Small intestine (tissue), 7 donors: ENCODE measurements around the gene NFATC2. TPM values are rescaled to one million over a fixed set of nuclear protein-coding genes. Genes with fewer than 3 reads are reported as not detected.
A peak's percentile ranks its signal among the peaks of the same experiment; 100 is the strongest.

ENCODE experiments used
- DNase-seq, 2 donors: peaks; one replicate each; pipeline versions ENCODE4 v3.0.0 to v3.0.0-alpha.2; 2013
- FAIRE-seq: peaks from 2 replicates; lab custom pipeline; 2012; peaks lifted over from hg19 to GRCh38; lab: Jason Lieb, UNC
- H3K27ac ChIP-seq, 3 donors: one replicate each; pipeline ENCODE4 v1.5.1; 2013; ENCODE audit warnings: low read length in 2 of 3, mild to moderate bottlenecking in 2 of 3, control low read depth in 1 of 3, inconsistent platforms in 1 of 3, low read depth in 1 of 3, moderate library complexity in 1 of 3
- H3K27me3 ChIP-seq, 3 donors: one replicate each; pipeline ENCODE4 v1.6.1; 2013; ENCODE audit warnings: low read length in 3 of 3, inconsistent platforms in 1 of 3; ENCODE audit not compliant: control insufficient read depth in 3 of 3, insufficient read depth in 3 of 3
- H3K36me3 ChIP-seq, 3 donors: one replicate each; pipeline ENCODE4 v1.6.1; 2013; ENCODE audit warnings: low read length in 3 of 3, inconsistent platforms in 1 of 3, low read depth in 1 of 3, mild to moderate bottlenecking in 1 of 3, moderate library complexity in 1 of 3; ENCODE audit not compliant: control insufficient read depth in 3 of 3, insufficient read depth in 2 of 3
- H3K4me1 ChIP-seq, 3 donors: one replicate each; pipeline ENCODE4 v1.6.1; 2013; ENCODE audit warnings: low read length in 2 of 3, inconsistent platforms in 1 of 3, low read depth in 1 of 3, mild to moderate bottlenecking in 1 of 3, moderate library complexity in 1 of 3; ENCODE audit not compliant: control insufficient read depth in 3 of 3, insufficient read depth in 2 of 3
- H3K4me3 ChIP-seq, 3 donors: one replicate each; pipeline ENCODE4 v1.5.1; 2013; ENCODE audit warnings: low read length in 3 of 3, control low read depth in 1 of 3, inconsistent platforms in 1 of 3, low read depth in 1 of 3, mild to moderate bottlenecking in 1 of 3, moderate library complexity in 1 of 3
- H3K9me3 ChIP-seq, 2 donors: one replicate each; pipeline ENCODE4 v1.6.1; 2013; ENCODE audit warnings: low read depth in 1 of 2, low read length in 1 of 2; ENCODE audit not compliant: control insufficient read depth in 2 of 2, insufficient read depth in 1 of 2
- WGBS, 3 donors: extraction: QIAGEN DNeasy Blood & Tissue Kit; methylation state at CpG; one replicate each; pipeline ENCODE4 v1.1.7; 2013; 5-methylcytosine and 5-hydroxymethylcytosine counted together
- polyA plus RNA-seq, 4 donors: library from polyadenylated mRNA; stranded (reverse) in 3 of 4; unstranded in 1 of 4; fragments of 200-250 nt in 3 of 4; fragments of 120-200 nt in 1 of 4; gene quantifications; one replicate each; pipeline versions ENCODE4 v1.2.1 to v1.2.3, GENCODE V29; 2013
- donor health status: healthy with polysubstance abuse.
- donor health status: control.
- donor health status: control.
- donor health status: Bipolar disorder and iron deficiency.
- donor health status: healthy.

The NFATC2 gene
- polyA plus RNA-seq, 4 donors = 3.1 to 19.4 (median 6.2) TPM

DNA sequence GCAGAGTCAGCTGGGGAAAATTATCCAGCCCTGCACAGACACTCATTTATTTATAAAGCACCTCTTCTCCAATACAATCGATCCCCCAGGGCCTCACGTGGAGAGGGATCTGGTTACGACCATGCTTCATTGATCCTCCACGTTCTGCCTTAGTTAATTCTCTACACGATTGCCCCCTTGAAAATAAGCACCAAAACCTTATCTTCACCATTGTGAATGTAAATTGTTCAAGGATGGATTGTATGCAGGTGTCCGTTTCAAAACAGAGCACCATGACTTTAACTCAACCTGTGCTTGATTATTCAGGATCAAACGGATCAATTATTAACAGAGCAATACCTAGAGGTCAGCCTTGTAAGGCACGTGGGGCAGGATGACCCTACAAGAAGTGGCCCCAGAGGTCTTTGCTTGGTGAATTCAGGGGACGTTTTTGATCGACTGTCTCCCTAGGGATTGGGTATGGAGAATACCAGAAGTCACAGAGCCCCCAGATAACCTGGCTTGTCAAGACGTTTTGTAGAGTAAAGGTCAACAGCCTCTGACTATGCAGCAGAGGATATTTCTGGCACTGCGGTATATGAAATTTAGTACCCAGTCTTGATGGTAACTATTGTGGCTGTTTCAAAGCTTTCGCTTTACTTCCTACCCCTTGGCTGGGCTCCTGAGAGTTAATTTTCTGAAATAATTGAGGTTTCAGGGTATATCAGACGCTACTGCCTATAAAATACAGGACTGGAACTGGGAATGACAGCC, 112.1 kb downstream of the NFATC2 start:
- 51 to 74% (median 68%) methylated on average over 14 of the region's 14 CpGs for WGBS, 3 donors
- H3K27me3 ChIP-seq = no peaks in the 10 kb centered on the region
- H3K27ac ChIP-seq = no peak overlapping the region
- no peaks in the 10 kb centered on the region for H3K9me3 ChIP-seq
- H3K36me3 ChIP-seq = peaks cover 0 to 77% (median 18%) of the 10 kb centered on the region in 3 donors
- DNase-seq = no peak
- peaks cover 0 to 16% (median 0%) of the 10 kb centered on the region in 3 donors for H3K4me1 ChIP-seq
- no peak overlapping the region for H3K4me3 ChIP-seq
- no peak for FAIRE-seq

DNA sequence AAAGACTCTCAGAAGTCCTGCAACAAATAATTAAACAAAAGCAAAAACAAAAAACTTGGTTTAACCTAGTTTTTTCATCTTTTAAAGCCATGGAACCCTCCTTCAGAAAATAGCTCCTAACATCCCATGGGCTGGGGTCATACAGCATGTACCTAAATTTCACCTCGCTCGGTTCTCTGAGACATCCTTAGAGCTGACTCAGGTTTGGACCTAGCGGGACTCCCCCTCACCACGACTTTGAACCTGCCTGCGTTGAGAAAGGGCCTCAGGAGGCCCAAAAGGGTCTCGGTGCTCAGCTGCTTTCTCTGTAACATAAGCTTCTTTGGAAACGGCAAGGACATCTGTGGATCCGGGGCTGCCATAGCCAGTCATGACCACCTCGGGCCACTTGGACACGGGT, 112.8 kb downstream of the NFATC2 start:
- DNase-seq = no peak
- 80 to 88% (median 84%) methylated on average over 10 of the region's 10 CpGs for WGBS, 3 donors
- Histone ChIP-seq H3K27me3 (no peaks in the 10 kb centered on the region), H3K36me3 (peaks cover 0 to 76% (median 13%) of the 10 kb centered on the region in 3 donors), H3K4me1 (peaks cover 0 to 16% (median 0%) of the 10 kb centered on the region in 3 donors), H3K9me3 (no peaks in the 10 kb centered on the region), H3K4me3 (no peak overlapping the region), H3K27ac (no peak overlapping the region)
- FAIRE-seq = no peak

DNA sequence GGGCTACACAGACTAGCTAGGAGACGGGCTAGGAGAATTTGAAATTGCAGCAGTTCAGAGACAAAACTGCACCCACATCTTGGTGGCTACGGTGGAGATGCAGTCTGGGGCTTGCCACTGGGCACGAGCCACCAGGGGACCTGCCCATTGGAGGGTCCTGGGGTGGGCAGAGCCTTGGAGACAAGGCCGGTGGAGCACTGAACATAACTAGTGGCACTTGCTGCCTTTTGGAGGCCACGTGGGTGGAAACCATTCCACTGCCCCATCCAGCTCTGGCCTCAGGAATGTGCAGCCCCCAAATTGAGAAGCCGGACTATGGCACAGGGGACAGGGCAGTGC, 113.4 kb downstream of the NFATC2 start:
- Histone ChIP-seq H3K4me1 (peaks cover 0 to 16% (median 0%) of the 10 kb centered on the region in 3 donors), H3K9me3 (no peaks in the 10 kb centered on the region), H3K36me3 (peaks cover 0 to 79% (median 7%) of the 10 kb centered on the region in 3 donors), H3K4me3 (no peak overlapping the region), H3K27me3 (no peaks in the 10 kb centered on the region), H3K27ac (no peak overlapping the region)
- DNase-seq = no peak
- FAIRE-seq = no peak
- 91 to 99% (median 94%) methylated on average over 6 of the region's 6 CpGs for WGBS, 3 donors

DNA sequence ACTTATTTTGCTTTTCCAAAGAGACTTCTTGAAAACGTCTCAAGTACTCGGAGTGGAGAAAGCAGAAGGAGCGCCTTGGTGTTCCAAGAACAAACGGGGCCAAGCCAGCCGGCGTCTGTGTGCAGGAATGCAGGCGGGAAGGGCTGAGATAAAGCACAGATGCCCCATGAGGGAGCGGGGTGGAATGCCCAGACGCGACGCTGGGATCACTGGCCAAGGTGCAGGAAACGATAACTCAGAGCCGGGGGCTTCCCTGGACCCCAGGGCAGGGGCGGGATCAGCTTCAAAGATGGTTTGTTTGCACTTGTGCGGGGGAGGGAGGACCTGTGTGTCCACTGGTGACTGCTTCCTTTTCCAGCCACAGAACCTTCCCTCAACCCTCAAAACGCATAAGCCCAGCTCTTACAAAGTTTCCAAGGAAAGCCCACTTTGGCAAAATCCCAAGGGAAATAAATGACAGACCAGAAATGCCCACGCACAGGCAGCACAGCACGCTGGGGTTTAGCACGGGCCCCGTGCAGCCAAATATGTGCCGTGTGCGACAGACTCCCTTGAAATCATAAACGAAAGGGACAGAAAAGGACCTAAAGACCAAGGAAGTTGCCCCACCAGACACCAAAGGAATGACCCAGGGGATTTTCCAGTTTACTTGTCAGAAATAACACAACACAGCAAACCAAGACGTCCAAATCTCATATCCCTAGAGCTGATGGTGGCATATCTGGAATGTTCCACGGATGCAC, 113.9 kb downstream of the NFATC2 start:
- H3K27me3 ChIP-seq = no peaks in the 10 kb centered on the region
- DNase-seq (peak in 1 of 2 donors; percentile 66), FAIRE-seq (no peak)
- peaks cover 0 to 16% (median 0%) of the 10 kb centered on the region in 3 donors for H3K4me1 ChIP-seq
- no peak overlapping the region for H3K4me3 ChIP-seq
- WGBS, 3 donors = 56 to 86% (median 81%) methylated on average over 25 of the region's 25 CpGs
- H3K27ac ChIP-seq = no peak overlapping the region
- H3K9me3 ChIP-seq = no peaks in the 10 kb centered on the region
- H3K36me3 ChIP-seq = peaks cover 0 to 78% (median 5%) of the 10 kb centered on the region in 3 donors

DNA sequence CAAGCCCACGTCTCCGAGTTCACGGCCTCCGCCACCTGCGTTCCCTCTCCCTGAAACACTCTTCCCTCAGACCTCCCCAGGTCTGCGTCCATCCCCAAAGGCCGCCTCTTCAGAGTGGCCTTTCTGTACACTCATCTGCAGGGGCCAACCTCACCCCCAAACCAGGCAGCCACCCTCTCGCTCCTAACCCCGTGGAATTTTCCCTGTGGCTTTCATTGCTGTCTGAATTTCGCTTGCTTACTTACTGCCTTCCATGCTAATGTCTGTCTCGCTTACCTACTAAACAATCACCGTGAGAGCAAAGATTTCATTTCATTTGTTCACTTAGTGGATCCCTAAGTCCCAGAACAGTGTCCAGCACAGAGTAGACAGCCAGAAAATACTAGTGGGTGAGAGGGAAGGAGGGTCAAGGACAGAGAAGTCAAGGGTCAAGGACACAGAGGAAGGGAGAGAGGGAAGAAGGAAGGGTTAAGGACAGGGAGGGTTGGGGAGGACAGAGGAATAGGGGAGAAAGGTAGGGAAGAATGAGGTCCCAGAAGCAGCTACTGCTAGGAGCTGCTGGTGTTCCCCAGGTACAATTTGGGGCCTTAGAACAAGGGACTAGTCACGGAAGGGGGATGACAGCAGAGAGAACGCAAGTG, 114.7 kb downstream of the NFATC2 start:
- no peak for FAIRE-seq
- H3K27ac ChIP-seq = peak overlapping the region in 1 of 3 donors; percentile 22
- H3K4me1 ChIP-seq = peaks cover 0 to 16% (median 0%) of the 10 kb centered on the region in 3 donors

DNA sequence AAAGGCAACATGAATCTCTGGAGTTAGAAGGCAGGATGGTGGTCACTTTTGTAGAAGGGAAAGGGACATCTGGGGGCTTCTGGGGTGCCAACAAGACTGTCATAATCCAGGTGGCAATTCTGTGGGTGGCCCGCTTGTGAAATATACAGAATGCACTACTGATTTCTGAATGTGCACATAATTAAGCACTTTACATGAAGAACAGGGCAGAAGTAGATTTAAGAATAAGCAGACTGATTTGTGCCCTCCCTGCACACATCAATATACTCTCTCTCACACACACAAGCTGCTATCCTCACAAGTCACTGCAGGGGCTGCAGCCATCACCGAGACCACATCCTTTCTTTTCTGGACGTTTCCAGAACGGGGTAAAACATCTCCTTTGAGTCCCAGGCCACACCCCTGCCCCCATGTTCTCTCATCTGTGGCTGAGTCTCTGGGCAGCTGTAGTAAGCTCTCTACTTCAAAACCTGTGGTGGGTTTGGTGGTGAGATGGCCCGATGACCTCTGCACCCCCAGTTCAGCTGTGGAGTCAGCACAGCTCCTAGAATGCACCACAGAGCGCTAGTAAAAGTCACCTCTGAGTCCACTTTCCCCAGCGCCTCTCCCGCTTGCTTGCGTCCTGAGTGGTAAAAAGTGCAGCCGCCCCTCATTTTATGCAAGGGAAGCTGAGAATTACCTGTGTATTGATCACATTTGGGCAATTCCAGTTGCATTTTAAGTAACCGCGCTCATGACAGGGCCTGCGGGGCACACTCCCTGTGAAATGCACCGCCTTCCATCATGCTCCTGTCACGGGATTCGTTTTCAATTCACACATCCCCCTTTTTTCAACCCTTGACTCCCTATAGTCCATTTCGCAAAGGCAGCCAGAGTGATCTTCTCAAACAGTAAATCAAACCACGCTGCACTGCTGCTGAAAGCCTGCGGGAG, 115.5 kb downstream of the NFATC2 start:
- Histone ChIP-seq H3K9me3 (no peaks in the 10 kb centered on the region), H3K27ac (no peak overlapping the region), H3K4me3 (no peak overlapping the region), H3K4me1 (peaks cover 0 to 16% (median 0%) of the 10 kb centered on the region in 3 donors), H3K27me3 (no peaks in the 10 kb centered on the region), H3K36me3 (peaks cover 0 to 77% (median 2%) of the 10 kb centered on the region in 3 donors)
- DNase-seq (no peak), FAIRE-seq (no peak)
- 89 to 93% (median 89%) methylated on average over 19 of the region's 19 CpGs for WGBS, 3 donors

More for the DNA sequence above, 114.7 kb downstream of the NFATC2 start:
- DNase-seq = no peak
- Histone ChIP-seq H3K36me3 (peaks cover 0 to 81% (median 5%) of the 10 kb centered on the region in 3 donors), H3K4me3 (no peak overlapping the region), H3K9me3 (no peaks in the 10 kb centered on the region), H3K27me3 (no peaks in the 10 kb centered on the region)
- 92 to 97% (median 96%) methylated on average over 14 of the region's 14 CpGs for WGBS, 3 donors

DNA sequence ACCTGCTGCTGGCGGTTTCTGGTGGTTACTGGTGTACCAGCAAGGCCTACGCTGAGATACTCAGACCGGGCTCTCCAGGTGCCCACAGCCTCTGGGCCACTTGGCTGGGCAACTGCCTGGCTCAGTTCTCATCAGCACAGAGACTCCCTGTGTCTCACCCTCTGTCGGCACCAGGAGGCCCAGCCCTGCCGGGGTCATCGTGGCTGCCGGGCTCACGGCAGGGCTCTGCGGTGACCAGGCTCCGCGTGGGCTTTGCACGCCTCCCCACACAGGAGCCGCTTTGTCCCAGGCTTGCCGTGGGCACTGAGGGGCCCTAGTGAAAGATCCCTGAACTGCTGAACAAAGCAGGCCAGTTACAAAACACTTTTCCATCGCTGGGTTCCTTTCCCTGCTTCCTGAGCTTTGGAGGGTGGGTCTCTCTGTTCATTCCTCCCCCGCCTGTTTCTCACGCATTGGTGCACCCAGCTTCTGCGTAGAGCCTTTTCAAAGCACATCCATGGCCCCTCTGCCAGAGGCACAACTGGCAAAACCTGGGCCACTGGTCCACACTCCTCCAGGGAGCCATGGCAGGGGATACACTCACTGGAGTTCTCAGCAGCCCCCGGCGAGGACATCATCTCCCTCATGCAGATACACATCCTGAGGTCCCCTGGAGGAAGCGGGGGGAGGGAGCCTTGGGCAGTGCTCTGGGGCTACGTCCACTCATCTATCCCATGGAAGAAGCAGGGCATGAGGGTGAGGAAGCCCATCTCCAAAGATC, 117.0 kb downstream of the NFATC2 start:
- FAIRE-seq (no peak), DNase-seq (no peak)
- H3K4me3 ChIP-seq = no peak overlapping the region
- H3K27me3 ChIP-seq = no peaks in the 10 kb centered on the region
- no peaks in the 10 kb centered on the region for H3K9me3 ChIP-seq
- peaks cover 0 to 16% (median 0%) of the 10 kb centered on the region in 3 donors for H3K4me1 ChIP-seq
- peak overlapping the region in 1 of 3 donors; percentile 55 for H3K27ac ChIP-seq
- peaks cover 0 to 79% (median 4%) of the 10 kb centered on the region in 3 donors for H3K36me3 ChIP-seq
- 83 to 91% (median 85%) methylated on average over 22 of the region's 22 CpGs for WGBS, 3 donors
